ENCODE results near the gene KLF7. TPM values are rescaled to one million over a fixed set of nuclear protein-coding genes. Genes with fewer than 3 reads are reported as not detected.

The KLF7 gene
- polyA plus RNA-seq, 1 donor from 2014 or later = 31.5 TPM

- no peak for TF ChIP-seq EP300 (conservative IDR thresholded peaks at IDR 0.05; ENCODE audit: poor library complexity, severe bottlenecking)
- no peak for TF ChIP-seq TAF1 (IDR thresholded peaks at IDR 0.05; ENCODE audit: low read depth)
- no peak for TF ChIP-seq CTCF (IDR thresholded peaks at IDR 0.05; ENCODE audit: poor library complexity, severe bottlenecking)
- TF ChIP-seq POLR2AphosphoS5 (IDR thresholded peaks at IDR 0.05) = no peak
- no peak for TF ChIP-seq SMC3 (conservative IDR thresholded peaks at IDR 0.05; ENCODE audit: poor library complexity)
- no peak for TF ChIP-seq REST (IDR thresholded peaks at IDR 0.05; ENCODE audit: borderline replicate concordance)
- no peak for TF ChIP-seq EZH2 (IDR thresholded peaks at IDR 0.05; ENCODE audit: borderline replicate concordance, insufficient read depth, low read length, poor library complexity, severe bottlenecking)
- no peak for TF ChIP-seq MXI1 (conservative IDR thresholded peaks at IDR 0.05; ENCODE audit: poor library complexity, severe bottlenecking)
- no peak for TF ChIP-seq RAD21 (conservative IDR thresholded peaks at IDR 0.05)
- Histone ChIP-seq H3K9ac (ENCODE audit: low read length) (no peak overlapping the region), H3K9me3 (ENCODE audit: low read length) (no peaks in the 10 kb centered on the region), H3K36me3 (ENCODE audit: insufficient read depth, low read length) (no peaks in the 10 kb centered on the region), H3K4me2 (ENCODE audit: low read length) (no peak overlapping the region), H4K20me1 (ENCODE audit: insufficient read depth) (no peaks in the 10 kb centered on the region), H3K4me3 (ENCODE audit: low read length) (no peak overlapping the region), H3F3A (ENCODE audit: insufficient read depth, low read length, poor library complexity, severe bottlenecking) (no peaks in the 10 kb centered on the region), H3K27ac (ENCODE audit: low read length) (no peak overlapping the region), H3K79me2 (replicated peaks; ENCODE audit: insufficient read depth, low read length) (no peaks in the 10 kb centered on the region), H3K9me2 (ENCODE audit: insufficient read depth, low read length) (no peaks in the 10 kb centered on the region), H3K27me3 (ENCODE audit: insufficient read depth, low read depth, low read length) (no peaks in the 10 kb centered on the region), H2AFZ (ENCODE audit: low read depth, low read length) (no peak overlapping the region)
Measured at GRCh38 chr2:207184768-207185167, 19.0 kb upstream of the KLF7 start.

GRCh38 chr2:207184348-207184747 is 18.6 kb upstream of the KLF7 start:
- no peaks in the 10 kb centered on the region for H3F3A ChIP-seq (ENCODE audit: insufficient read depth, low read length, poor library complexity, severe bottlenecking)
- no peak overlapping the region for H3K9ac ChIP-seq (ENCODE audit: low read length)
- H3K36me3 ChIP-seq (ENCODE audit: insufficient read depth, low read length) = no peaks in the 10 kb centered on the region
- no peaks in the 10 kb centered on the region for H4K20me1 ChIP-seq (ENCODE audit: insufficient read depth)
- H2AFZ ChIP-seq (ENCODE audit: low read depth, low read length) = no peak overlapping the region
- H3K4me2 ChIP-seq (ENCODE audit: low read length) = no peak overlapping the region
- H3K27me3 ChIP-seq (ENCODE audit: insufficient read depth, low read depth, low read length) = no peaks in the 10 kb centered on the region
- H3K4me3 ChIP-seq (ENCODE audit: low read length) = no peak overlapping the region
- H3K27ac ChIP-seq (ENCODE audit: low read length) = no peak overlapping the region
- H3K9me3 ChIP-seq (ENCODE audit: low read length) = no peaks in the 10 kb centered on the region
- no peaks in the 10 kb centered on the region for H3K9me2 ChIP-seq (ENCODE audit: insufficient read depth, low read length)
- H3K79me2 ChIP-seq (replicated peaks; ENCODE audit: insufficient read depth, low read length) = no peaks in the 10 kb centered on the region
- TF ChIP-seq EZH2 (IDR thresholded peaks at IDR 0.05; ENCODE audit: borderline replicate concordance, insufficient read depth, low read length, poor library complexity, severe bottlenecking) = no peak
- no peak for TF ChIP-seq CTCF (IDR thresholded peaks at IDR 0.05; ENCODE audit: poor library complexity, severe bottlenecking)
- no peak for TF ChIP-seq RAD21 (conservative IDR thresholded peaks at IDR 0.05)
- TF ChIP-seq EP300 (conservative IDR thresholded peaks at IDR 0.05; ENCODE audit: poor library complexity, severe bottlenecking) = no peak
- TF ChIP-seq MXI1 (conservative IDR thresholded peaks at IDR 0.05; ENCODE audit: poor library complexity, severe bottlenecking) = no peak
- TF ChIP-seq SMC3 (conservative IDR thresholded peaks at IDR 0.05; ENCODE audit: poor library complexity) = no peak
- TF ChIP-seq POLR2AphosphoS5 (IDR thresholded peaks at IDR 0.05) = no peak
- TF ChIP-seq TAF1 (IDR thresholded peaks at IDR 0.05; ENCODE audit: low read depth) = no peak
- TF ChIP-seq REST (IDR thresholded peaks at IDR 0.05; ENCODE audit: borderline replicate concordance) = no peak
